ENCODE data around the gene CLCN4.

CLCN4 gene

GRCh38 chrX:10133980-10134676 is 22.6 kb upstream of the CLCN4 start:
- DNase-seq = no peak

GRCh38 chrX:10134921-10135320 is 21.9 kb upstream of the CLCN4 start:
- DNase-seq = no peak

DNA sequence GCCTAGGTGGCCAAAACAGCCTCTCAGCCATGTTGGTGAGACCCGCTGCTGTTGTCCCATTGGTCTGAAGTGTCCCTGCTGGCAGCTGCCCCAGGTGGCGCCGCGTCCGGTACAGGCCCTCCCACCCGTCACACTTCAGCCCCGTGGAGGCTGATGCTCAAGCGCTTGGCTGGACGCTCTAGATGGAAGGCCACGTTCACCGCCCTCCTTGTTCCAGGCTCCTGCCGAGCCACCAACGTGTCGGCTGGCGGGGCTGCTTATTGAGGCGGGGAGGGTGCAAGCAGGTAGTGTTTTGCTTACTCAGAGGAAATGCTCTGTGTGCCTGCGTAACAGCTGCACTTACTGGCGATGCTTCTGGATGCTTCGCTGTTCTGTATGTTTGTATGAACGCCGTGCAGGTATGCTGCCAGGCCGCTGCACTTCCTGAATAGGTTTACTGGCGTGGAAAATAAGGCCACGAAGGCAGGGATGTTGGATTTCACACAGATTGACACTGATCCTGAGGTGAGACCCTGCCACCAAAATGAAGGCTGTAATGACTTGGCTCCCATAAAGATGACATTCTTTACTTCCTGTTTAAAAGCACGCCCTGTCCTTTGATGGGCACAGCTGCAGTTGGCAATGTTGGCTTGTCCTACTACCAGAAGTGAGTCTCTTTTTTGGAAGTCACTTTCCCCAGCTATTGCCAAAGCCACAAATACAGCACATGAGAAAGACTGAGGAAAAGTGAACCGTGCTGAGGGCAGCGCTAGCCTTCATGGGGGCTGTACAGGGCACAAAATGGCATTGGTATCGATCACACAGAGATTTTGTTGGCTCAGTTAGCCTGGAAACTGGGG is 21.0 kb upstream of the CLCN4 start:
- DNase-seq = no peak

DNA sequence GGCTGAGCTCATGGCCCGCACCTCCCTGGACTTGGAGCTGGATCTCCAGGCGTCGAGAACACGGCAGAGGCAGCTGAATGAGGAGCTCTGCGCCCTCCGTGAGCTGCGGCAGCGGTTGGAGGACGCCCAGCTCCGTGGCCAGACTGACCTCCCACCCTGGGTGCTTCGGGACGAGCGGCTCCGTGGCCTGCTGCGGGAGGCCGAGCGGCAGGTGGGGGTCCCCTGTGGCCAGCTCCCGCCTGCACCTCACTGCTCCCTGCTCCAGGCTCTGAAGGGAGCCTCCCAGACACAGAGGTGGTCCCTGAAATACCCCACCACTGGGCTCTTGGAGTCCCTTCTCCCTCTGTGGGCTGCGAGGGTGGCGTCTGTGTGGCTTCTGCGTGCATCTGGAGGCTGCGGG is 18.0 kb upstream of the CLCN4 start:
- no peak for DNase-seq

DNA sequence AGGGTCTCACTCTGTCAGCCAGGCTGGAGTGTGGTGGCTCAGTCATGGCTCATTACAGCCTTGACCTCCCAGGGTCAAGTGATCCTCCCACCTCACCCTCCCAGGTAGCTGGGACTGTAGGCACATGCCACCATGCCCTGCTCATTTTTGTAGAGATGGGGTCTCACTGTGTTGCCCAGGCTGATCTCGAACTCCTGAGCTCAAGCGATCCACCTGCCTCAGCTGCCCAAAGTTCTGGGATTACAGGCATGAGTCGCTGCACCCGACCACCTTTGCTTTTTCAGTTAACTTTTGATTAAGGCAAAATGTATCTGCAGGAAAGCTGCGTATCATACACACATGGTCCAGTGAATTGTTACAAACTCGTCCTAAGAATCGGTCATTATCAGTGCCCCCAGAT is 16.5 kb upstream of the CLCN4 start:
- DNase-seq = no peak

DNA sequence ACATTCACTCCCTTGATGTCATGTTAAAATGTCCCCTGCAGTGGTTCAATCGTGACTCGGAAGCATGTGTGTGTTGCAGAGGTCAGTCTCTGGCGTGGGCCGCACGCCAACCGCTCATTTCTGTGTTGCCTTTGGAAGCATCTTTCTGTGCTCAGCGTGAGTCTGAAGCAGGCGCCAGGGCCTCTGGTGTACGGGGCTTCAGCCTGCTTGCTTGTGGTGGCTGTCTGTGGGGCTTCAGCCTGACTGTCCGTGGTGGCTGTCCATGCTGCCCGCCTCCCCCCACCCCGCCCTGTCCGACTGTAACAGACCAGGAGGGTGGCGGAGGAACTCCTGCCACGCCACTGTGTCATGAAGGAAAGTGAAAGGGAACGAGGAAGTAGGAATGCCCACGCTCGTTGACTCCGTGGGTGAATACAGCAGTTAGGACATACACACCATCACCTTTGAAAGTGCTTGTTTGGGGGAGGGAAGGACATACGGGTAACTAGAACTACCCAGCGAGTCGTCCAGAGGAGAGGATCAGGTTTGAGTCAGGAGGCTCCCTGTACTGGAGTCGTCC is 14.7 kb upstream of the CLCN4 start:
- no peak for DNase-seq

- DNase-seq = no peak
These were observed 13.4 kb upstream of the CLCN4 start for GRCh38 chrX:10143071-10143983.

DNA sequence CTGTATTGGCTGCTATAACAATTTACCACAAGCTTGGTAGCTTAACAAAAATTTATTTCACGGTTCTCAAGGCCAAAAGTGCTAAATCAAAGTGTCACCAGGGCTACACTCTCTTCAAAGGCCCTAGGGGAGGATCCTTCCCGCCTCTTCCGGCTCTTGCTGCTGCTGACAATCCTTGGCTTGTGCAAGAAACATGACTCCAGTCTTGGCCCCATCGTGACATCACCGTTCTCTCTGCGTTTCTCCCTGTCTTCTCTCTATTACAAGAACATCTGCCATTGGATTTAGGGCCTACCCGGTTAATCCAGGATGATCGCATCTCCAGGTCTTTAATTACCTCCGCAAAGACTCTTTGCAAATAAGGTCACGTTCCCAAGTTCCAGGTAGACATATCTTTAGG is 10.4 kb upstream of the CLCN4 start:
- DNase-seq = no peak

DNA sequence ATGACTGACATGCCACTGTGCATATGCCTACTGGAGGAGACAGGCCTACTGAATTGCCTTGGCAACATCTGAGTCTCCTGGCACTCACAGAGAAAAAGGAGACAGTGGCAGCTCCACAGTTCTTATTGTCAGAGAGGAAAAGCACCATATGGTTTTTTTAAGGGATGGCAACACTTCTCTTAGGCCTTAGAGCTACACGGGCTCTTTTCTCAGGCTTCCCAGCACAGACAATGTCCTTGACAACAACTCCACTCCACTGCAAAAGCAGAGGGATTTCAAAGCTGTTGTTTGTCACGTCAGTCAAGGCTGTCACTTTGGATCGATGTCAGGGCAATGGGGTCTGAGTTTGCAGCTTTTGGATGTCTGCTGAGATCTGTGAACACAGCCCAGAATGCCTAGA is 4.7 kb upstream of the CLCN4 start:
- DNase-seq = no peak

DNA sequence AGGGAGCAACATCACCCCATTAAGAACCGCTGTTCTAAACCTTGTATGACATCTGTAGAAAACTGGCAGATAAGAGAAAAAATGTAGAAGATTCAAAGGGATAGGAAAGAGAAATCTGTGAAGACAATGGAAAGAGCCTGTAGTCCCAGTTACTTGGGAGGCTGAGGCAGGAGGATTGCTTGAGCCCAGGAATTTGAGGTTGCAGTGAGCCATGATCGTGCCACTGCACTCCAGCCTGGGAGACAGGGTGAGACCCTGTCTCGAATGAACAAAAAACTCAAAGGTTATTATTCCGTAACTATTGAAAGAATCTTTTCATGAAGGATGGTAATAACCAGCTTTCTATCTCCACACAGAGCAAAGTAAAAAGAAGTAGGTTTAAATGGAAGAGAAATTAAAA is 1.6 kb upstream of the CLCN4 start:
- no peak for DNase-seq

GRCh38 chrX:10157032-10157341 is 212 bp downstream of the CLCN4 start:
- DNase-seq = no peak

DNA sequence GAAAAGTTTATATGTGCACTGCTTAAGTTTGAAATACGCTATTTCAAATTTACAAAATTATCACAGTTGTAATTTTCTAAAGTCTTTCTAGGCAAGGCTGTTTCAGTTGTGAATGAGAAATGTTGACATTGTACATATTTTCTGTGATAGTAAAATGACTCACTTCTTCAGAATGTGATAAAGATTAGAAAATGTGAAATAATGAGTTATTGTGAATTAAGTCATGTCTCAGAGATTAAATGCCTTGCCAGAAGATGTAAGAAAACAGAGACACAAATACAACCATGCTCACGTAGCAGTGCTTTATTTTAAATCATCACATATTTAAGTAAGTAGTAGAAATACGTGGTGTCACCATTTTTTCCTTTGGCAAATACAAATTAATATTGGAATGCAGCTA is 768 bp downstream of the CLCN4 start:
- no peak for DNase-seq

GRCh38 chrX:10158279-10159144 is 1.7 kb downstream of the CLCN4 start:
- no peak for DNase-seq

DNA sequence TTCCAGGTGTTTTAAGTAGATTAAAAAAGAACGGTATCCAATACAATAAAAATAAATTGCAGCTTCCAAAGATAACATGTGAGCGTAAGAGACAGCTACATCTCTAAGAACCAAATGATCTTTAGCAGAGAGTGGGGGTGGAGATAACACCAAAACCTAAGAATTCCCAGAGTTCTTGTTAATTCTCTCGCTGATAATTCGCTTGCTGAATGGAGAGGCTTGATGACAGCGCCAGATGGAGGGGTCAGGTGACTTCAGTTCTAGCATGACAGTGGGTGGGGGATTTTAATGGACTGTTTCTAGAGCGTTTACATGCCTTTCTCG is 2.3 kb downstream of the CLCN4 start:
- DNase-seq = no peak

DNA sequence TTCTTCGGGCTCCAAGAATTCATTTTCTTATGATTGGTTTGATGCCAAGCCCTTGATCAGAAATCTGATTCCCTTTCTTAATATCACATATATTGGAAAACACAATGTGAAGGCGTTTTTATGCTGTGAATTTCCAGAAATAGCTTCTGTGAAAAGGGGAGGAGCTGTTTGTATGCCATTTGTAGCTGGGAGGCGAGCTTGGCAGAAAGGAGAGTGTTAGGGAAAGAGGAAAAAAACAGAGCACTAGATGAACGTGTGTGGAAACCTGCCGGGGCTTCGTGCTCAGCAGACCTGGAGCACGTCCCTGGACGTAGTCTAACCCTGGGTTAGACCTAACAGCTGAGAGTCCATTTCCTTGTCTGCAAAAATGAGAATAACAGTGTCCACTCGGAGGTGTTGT is 3.4 kb downstream of the CLCN4 start:
- DNase-seq = no peak

DNA sequence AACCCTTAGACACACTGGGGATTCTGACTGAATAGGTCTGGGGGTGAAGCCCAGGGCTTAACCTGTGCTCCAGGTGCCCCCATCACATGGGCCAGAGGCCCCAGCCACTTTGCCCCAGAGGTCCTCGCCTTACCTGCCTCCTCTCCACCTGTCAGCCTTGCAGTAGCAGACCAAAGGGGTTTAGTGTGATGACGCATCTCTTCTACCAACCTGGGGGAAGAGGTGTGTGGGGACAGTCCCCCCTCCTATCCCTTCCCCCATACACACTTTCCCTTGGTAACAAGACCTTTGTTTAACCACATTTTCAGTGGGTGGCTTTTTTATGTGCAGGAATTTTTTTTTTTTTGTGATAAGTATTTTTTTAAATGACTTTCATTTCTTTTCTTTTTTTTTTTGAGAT is 6.3 kb downstream of the CLCN4 start:
- DNase-seq = no peak

DNA sequence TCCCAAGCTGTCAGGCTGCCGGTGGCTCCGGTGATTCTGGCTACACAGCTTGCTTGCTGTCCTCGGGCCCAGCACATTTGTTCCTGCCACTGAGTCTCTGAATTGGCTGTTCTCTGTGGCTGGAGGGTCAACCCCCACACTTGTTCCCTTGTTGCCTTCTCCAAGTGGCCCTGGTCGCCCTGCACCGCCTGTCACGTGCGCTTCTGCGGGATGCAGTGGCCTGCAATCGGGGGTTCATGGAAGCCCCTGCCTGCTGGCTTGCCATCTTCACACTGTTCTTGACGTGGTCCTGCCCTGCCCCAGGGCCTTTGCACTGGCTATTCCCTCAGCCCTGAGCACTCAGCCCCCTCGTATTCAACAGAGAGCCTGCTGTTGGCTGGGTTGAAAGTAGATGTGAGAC is 8.1 kb downstream of the CLCN4 start:
- DNase-seq = no peak

- no peak for DNase-seq
These were observed 8.9 kb downstream of the CLCN4 start for GRCh38 chrX:10165580-10166247.

GRCh38 chrX:10166248-10166716 is 9.5 kb downstream of the CLCN4 start:
- DNase-seq = no peak

DNA sequence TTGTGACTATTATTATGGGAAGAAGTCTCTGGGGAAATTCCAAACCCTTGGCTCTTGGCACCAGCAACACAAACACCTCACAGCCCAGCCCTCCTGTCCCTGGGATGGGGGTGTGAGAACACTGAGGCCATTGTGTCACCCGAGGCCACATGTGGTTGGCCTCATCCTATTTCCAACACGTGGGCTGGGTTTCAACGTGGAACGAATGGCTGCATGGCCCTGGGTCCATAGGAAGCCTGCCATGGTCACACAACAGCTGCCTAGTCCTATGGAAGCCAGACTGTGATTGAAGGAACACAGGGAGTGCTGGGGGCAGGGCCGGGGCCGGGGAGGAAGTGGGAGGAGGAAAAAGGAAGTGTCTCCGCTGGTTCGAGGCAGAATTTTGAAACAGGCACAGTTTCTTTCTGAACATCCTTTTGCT is 10.0 kb downstream of the CLCN4 start:
- no peak for DNase-seq

GRCh38 chrX:10167573-10167972 is 10.8 kb downstream of the CLCN4 start:
- no peak for DNase-seq

GRCh38 chrX:10168226-10168625 is 11.5 kb downstream of the CLCN4 start:
- no peak for DNase-seq
